ENCODE results near the gene KLHDC7B. TPM values are rescaled to one million over a fixed set of nuclear protein-coding genes. Genes with fewer than 3 reads are reported as not detected.

Gene KLHDC7B
- total and polyA plus RNA-seq, 2 donors (not counting 3 experiments of a cell fraction or from before 2014, with no cell fraction given), result not detected

DNA sequence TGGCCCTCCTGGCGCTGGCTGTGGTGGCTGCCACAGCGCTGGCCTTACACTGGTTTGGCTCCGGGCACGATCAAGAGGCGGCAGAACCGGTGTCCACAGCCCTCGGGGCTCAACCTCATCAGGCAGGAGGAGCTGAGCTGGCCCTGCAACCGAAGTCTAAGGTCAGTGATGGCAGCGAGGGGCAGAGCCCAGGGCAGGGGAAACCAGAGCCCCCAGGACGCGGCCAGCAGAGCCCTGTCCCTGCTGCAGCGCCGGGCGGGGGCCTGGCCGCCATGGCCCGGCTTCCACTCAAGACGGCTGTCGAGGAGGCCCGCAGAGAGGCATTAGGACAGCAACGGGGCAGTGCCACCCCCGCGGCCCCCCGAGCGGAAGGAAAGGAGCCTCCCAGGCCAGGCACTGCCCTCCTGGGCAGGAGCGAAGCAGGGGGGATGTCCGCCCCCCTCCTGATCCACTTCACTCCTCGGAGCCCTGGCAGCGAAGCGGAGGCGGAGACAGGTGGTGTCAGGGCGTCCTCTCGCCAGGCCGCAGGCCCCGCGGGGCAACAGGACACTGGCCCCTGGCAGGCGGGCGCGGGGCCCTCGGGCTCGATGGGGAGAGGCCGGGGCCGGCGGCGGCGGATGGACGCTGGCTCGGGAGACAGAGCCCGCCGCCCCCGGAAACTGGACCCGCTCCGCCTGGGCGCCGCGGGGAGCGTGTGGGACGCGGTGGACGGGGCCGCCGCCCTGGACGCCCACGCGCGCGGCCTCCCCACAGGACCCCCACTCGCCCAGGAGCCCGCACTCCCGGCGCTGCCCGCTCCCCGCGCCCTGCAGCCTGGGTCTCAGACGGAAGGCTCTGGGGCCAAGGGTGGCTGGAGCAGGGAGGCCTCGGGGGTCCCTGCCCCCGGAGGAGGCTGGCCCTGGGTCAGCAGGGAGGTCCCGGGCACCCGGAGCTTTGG lies 895 bp downstream of the KLHDC7B start:
- CTCF ChIA-PET, result interaction anchor here (0.8 to 2.3 kb wide), 7 partner anchors 14 to 74 kb away, joined by 3 to 9 read pairs (median 5); partner anchors contain the start of genes SCO2 and SYCE3
- no peak for FAIRE-seq

More for the DNA sequence above, 895 bp downstream of the KLHDC7B start:
- no TSS peak for BruUV-seq (replicated peaks)
- no peaks in the 10 kb centered on the region for H4K20me1 ChIP-seq (replicated peaks; ENCODE audit: control insufficient read depth, extremely low read depth, insufficient read depth, low read length)
- no peak overlapping the region for H3K9ac ChIP-seq (replicated peaks; ENCODE audit: extremely low read depth, insufficient read depth, low read length)
- POLR2A ChIA-PET, result no interaction called here
- H3K4me1 ChIP-seq (ENCODE audit: control insufficient read depth, extremely low read depth, insufficient read depth, low read length), result no peaks in the 10 kb centered on the region
- intact Hi-C loops (cut with micrococcal nuclease), result no loop called here
- TF ChIP-seq EZH2 (IDR thresholded peaks at IDR 0.05; ENCODE audit: borderline replicate concordance, low read depth, low read length, severe bottlenecking), result peak; percentile 85
- no peak for TF ChIP-seq MYC (IDR thresholded peaks at IDR 0.05; ENCODE audit: low read depth, low read length)
- TF ChIP-seq POLR2AphosphoS5 (IDR thresholded peaks at IDR 0.05; ENCODE audit: insufficient read depth, low read depth, low read length), result no peak
- TF ChIP-seq, protein P1, sequence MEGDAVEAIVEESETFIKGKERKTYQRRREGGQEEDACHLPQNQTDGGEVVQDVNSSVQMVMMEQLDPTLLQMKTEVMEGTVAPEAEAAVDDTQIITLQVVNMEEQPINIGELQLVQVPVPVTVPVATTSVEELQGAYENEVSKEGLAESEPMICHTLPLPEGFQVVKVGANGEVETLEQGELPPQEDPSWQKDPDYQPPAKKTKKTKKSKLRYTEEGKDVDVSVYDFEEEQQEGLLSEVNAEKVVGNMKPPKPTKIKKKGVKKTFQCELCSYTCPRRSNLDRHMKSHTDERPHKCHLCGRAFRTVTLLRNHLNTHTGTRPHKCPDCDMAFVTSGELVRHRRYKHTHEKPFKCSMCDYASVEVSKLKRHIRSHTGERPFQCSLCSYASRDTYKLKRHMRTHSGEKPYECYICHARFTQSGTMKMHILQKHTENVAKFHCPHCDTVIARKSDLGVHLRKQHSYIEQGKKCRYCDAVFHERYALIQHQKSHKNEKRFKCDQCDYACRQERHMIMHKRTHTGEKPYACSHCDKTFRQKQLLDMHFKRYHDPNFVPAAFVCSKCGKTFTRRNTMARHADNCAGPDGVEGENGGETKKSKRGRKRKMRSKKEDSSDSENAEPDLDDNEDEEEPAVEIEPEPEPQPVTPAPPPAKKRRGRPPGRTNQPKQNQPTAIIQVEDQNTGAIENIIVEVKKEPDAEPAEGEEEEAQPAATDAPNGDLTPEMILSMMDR (IDR thresholded peaks at IDR 0.05; ENCODE audit: extremely low read depth in 1 of 2, insufficient read depth in 1 of 2, low read depth in 1 of 2, low read length in 2 of 2), result no peak
- TF ChIP-seq GATA2 (IDR thresholded peaks at IDR 0.05; ENCODE audit: insufficient read depth, insufficient read length, low read depth, low read length), result no peak
- TF ChIP-seq MAX (IDR thresholded peaks at IDR 0.05; ENCODE audit: insufficient read depth, insufficient read length), result no peak
- no peak for TF ChIP-seq FOS (IDR thresholded peaks at IDR 0.05; ENCODE audit: borderline replicate concordance, insufficient read depth, low read length)
- TF ChIP-seq JUN (IDR thresholded peaks at IDR 0.05; ENCODE audit: borderline replicate concordance, insufficient read depth, insufficient read length, low read depth), result no peak
- H3K79me2 ChIP-seq (ENCODE audit: control insufficient read depth, insufficient read depth, low read length), result no peaks in the 10 kb centered on the region
- no peak for DNase-seq (ENCODE audit: low read depth, low spot score)
- no peak overlapping the region for H2AFZ ChIP-seq (ENCODE audit: low read depth, low read length)
- H3K9me1 ChIP-seq (replicated peaks; ENCODE audit: control insufficient read depth, extremely low read depth, insufficient read depth, low read length), result no peaks in the 10 kb centered on the region
- no peaks in the 10 kb centered on the region for H3K36me3 ChIP-seq (ENCODE audit: control insufficient read depth in 2 of 2, extremely low read depth in 1 of 2, insufficient read depth in 2 of 2, low read length in 2 of 2)
- no peak overlapping the region for H3K4me3 ChIP-seq (replicated peaks in 1 of 3; ENCODE audit: insufficient read depth in 1 of 3, low read depth in 1 of 3, low read length in 3 of 3)
- peaks cover 27 to 40% of the 10 kb centered on the region in 2 experiments for H3K27me3 ChIP-seq (ENCODE audit: control insufficient read depth in 2 of 2, insufficient read depth in 2 of 2, low read length in 2 of 2)
- no peaks in the 10 kb centered on the region for H3K9me3 ChIP-seq (replicated peaks; ENCODE audit: control insufficient read depth, insufficient read depth, low read length)
- dilution Hi-C loops (cut with MboI; ENCODE audit: extremely low pct_ligation_motif_present, low sequenced_read_pairs), result no loop called here
- H3K4me2 ChIP-seq (ENCODE audit: insufficient read depth, low read length), result no peak overlapping the region
- H3K27ac ChIP-seq (ENCODE audit: insufficient read depth, low read depth, low read length), result no peak overlapping the region

Measured in endothelial cell of umbilical vein (primary cell).